NB4 (cell line): ENCODE measurements around the gene AHCTF1.
"Not testable (repeated sequence)": the region's sequence is repeated elsewhere in the genome, so short reads cannot be mapped to it uniquely, and the experiment has no call there.

Source experiments
- DNase-seq: peaks from one replicate; pipeline ENCODE4 v3.0.0; 2010; ENCODE audit warnings: low read depth
- H3K4me3 ChIP-seq: one replicate; pipeline ENCODE4 v1.5.1; 2011; ENCODE audit warnings: mild to moderate bottlenecking, low read depth, low read length, moderate library complexity
- MYC ChIP-seq: IDR thresholded peaks from 2 replicates; pipeline ENCODE4 v1.6.1; 2011; ENCODE audit warnings: low read depth, low read length
- POLR2A ChIP-seq: IDR thresholded peaks from 2 replicates; pipeline ENCODE4 v1.6.1; 2011; ENCODE audit warnings: mild to moderate bottlenecking; ENCODE audit not compliant: insufficient read length; ENCODE audit errors: extremely low read depth
- TF ChIP-seq, protein P1 (sequence below): IDR thresholded peaks from 2 replicates; pipeline ENCODE4 v1.6.1; 2011; ENCODE audit warnings: low read depth, low read length
- TF ChIP-seq, protein P2 (sequence below): IDR thresholded peaks from one replicate; pipeline ENCODE4 v1.5.1; 2012; ENCODE audit warnings: low read depth, low read length

Gene AHCTF1

DNA sequence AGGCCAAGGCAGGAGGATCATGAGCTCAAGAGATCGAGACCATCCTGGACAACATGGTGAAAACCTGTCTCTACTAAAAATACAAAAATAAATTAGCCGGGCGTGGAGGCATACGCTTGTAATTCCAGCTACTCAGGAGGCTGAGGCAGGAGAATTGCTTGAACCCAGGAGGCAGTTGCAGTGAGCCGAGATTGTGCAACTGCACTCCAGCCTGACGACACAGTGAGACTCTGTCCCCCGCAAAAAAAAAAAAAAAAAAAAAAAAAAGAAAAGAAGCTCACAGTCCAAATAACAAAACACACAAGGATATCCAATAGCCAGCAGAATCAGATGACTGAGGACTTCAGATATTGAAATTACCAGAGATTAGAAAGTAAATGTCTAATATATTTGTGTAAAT, 11.8 kb downstream of the AHCTF1 start:
- TF ChIP-seq, protein P1, sequence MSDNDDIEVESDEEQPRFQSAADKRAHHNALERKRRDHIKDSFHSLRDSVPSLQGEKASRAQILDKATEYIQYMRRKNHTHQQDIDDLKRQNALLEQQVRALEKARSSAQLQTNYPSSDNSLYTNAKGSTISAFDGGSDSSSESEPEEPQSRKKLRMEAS = no peak
- TF ChIP-seq, protein P2, sequence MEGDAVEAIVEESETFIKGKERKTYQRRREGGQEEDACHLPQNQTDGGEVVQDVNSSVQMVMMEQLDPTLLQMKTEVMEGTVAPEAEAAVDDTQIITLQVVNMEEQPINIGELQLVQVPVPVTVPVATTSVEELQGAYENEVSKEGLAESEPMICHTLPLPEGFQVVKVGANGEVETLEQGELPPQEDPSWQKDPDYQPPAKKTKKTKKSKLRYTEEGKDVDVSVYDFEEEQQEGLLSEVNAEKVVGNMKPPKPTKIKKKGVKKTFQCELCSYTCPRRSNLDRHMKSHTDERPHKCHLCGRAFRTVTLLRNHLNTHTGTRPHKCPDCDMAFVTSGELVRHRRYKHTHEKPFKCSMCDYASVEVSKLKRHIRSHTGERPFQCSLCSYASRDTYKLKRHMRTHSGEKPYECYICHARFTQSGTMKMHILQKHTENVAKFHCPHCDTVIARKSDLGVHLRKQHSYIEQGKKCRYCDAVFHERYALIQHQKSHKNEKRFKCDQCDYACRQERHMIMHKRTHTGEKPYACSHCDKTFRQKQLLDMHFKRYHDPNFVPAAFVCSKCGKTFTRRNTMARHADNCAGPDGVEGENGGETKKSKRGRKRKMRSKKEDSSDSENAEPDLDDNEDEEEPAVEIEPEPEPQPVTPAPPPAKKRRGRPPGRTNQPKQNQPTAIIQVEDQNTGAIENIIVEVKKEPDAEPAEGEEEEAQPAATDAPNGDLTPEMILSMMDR = no peak
- TF ChIP-seq POLR2A (no peak), MYC (no peak)
- DNase-seq = peak; percentile 48
- no peak overlapping the region for H3K4me3 ChIP-seq

DNA sequence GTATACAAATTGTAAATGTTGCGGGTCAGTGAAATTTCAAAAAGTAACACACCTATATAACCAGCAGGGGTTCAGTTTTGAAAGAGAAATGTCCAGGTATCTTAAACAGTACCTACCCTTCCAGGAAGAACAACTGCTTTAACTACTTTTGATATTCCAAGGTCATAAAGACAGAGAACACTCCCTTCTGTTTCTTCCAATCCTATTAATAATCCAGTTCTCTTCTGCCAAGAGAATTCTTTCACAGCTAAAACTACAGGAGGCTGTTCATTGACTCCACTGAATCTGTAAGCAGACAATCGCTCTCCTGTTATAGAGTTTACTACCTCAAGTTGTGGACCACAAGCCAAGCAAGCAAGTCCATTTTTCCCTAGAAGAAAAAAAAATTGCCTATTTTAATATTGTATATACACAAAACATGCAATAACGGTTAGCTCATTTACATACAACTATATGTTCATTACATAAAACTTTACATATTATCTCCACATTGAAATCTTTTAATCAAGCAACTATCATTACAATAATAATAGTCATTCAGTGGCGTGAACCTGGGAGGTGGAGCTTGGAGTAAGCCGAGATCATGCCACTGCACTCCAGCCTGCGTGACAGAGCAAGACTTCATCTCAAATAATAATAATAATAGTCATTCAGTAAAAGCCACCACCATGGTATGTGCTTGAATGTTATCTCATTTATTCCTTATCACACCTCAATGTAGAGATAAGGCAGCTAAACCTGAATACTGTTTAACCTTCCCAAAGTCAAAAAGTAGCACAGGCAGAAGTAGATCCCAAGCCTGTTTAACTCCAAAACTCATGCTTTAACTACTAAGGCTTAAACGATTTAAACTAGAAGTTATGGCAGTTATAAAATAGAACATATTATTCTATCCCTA, 15.5 kb downstream of the AHCTF1 start:
- not testable (repeated sequence) for DNase-seq, H3K4me3 ChIP-seq

DNA sequence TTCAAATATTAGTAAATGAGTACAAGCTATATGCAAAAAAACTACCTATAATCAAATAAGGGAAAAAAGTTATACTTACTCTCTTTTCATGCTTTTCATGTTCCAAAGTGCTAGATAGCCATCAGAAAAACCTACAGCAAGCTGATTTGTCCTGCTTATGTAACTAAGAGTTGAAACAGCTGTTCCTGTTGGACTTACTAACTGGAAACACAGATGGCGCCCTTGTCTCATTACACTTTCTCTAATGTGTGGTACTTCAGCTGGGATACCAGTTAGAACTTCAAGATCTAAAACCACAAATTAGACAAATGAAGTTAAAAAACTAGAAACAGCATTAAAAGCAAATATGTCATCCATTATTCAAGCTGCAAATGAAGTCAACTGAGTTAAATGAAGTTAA, 24.3 kb downstream of the AHCTF1 start:
- DNase-seq = peak; percentile 63
- TF ChIP-seq, protein P2 = peak; percentile 26
- TF ChIP-seq POLR2A = no peak
- no peak overlapping the region for H3K4me3 ChIP-seq

DNA sequence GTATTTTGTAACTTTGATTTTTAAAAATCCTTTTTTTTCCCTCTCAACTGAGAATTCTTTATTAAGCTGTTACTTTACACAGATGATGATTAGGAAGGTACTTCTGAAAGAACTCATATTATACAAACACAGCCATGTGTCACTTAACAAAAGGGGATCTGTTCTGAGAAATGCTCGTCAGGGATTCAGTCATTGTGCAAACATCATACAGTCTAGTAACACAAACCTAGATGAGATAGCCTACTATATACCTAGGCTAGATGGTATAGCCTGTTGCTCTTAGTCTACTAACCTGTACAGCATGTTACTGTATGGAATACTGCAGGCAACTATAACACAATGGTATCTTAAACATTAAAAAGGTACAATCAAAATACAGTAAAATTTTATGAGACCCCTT, 24.9 kb downstream of the AHCTF1 start:
- no peak for TF ChIP-seq MYC
- TF ChIP-seq POLR2A = no peak
- TF ChIP-seq, protein P1 = no peak
- TF ChIP-seq, protein P2 = no peak
- H3K4me3 ChIP-seq = no peak overlapping the region
- no peak for DNase-seq

DNA sequence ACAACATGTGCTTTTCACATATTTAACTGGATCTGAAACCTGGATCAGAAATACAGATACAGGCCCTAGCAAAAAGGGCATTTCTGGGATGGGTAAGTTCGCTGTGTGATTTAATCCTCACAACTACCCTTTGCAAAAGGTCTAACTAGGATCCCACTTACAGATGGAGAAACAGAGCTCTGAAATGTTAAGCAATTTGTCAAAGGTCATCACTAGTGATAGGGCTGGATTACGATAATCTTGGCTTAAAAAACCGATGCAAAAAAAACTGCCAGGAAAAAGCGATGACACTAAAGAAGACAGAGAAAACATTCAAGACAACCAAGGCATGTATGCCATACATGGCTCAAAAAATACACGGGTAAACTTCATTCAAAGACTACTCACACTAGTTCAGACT, 29.9 kb downstream of the AHCTF1 start:
- no peak for TF ChIP-seq POLR2A
- TF ChIP-seq, protein P1 = no peak
- TF ChIP-seq, protein P2 = no peak
- DNase-seq = no peak
- H3K4me3 ChIP-seq = no peak overlapping the region

DNA sequence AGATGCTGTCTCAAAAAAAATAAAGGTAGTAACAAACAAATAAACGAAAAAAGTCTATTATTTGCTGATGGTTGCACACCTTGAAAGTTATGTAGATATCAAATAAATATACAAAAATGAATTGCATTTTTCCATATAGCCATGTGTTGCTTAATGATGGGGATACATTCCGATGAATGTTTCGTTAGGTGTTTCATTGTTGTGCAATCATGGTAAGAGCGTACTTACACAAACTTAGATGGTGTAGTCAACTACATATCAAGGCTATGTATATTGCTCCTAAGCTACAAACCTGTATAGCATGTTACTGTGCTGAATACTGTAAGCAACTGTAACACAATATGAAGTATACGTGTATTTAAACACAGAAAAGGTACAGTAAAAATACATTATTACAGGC, 34.4 kb downstream of the AHCTF1 start:
- DNase-seq = no peak
- no peak for TF ChIP-seq MYC
- TF ChIP-seq, protein P1 = no peak
- TF ChIP-seq, protein P2 = no peak

More for the DNA sequence above, 34.4 kb downstream of the AHCTF1 start:
- H3K4me3 ChIP-seq = no peak overlapping the region
